HCT116 (cell line): ENCODE measurements around the gene RPTOR.

Experiments
- CTCF ChIP-seq, 3 experiments: fragments of 200-600 bp in 1 of 3; sonication (generic) in 1 of 3; IDR thresholded peaks in 2 of 3; conservative IDR thresholded peaks in 1 of 3; 2 replicates each; pipeline ENCODE4 v1.5.1; 2012 to 2017; ENCODE audit warnings: low read depth in 2 of 3, low read length in 2 of 3, antibody characterized with exemption in 1 of 3, borderline replicate concordance in 1 of 3, control low read depth in 1 of 3, mild to moderate bottlenecking in 1 of 3, mixed read lengths in 1 of 3, mixed run types in 1 of 3, moderate library complexity in 1 of 3; ENCODE audit not compliant: insufficient read depth in 1 of 3
- ZNF274 ChIP-seq: fragments of 200-500 bp; sonication (Bioruptor generic); IDR thresholded peaks from 2 replicates; pipeline ENCODE4 v1.6.1; 2014; ENCODE audit warnings: mild to moderate bottlenecking, low read depth, low read length, inconsistent platforms

- peak in 2 of 3 experiments; percentile 18 to 22; a peak in 1 of 6 replicates for TF ChIP-seq CTCF (IDR thresholded peaks at IDR 0.05 in 2 of 3, conservative IDR thresholded peaks at IDR 0.05 in 1 of 3; ENCODE audit: borderline replicate concordance in 1 of 3, insufficient read depth in 1 of 3, low read depth in 2 of 3, low read length in 2 of 3)
- TF ChIP-seq ZNF274 = no peak
Measured at GRCh38 chr17:80961541-80962330, 417.1 kb downstream of the RPTOR start.
